K562 (cell line): ENCODE results near the gene ADGRG1. TPM values are rescaled to one million over a fixed set of nuclear protein-coding genes. Genes with fewer than 3 reads are reported as not detected.

Source experiments
- ATAC-seq: fragments of 200-7000 bp; cut with Tn5 transposase; 3 replicates; pipeline ENCODE4 v1.9.1; 2020; ENCODE audit warnings: moderate library complexity
- BruUV-seq: library from RNA; stranded (reverse); fragments of 400-500 nt; replicated peaks from 2 replicates; lab custom pipeline; 2021; lab: Mats Ljungman, UMichigan
- CTCF ChIA-PET: fragments of 300-600 bp; formaldehyde crosslinking; extraction: SDS; loops from one replicate; lab custom pipeline; 2021; ENCODE audit warnings: low intra/inter-chr PET ratio; lab: Yijun Ruan, JAX
- POLR2A ChIA-PET: fragments of 300-600, 350-650 bp; sonication (Branson Sonifier 250); formaldehyde crosslinking; extraction: SDS; loops from one replicate; lab custom pipeline; 2021; ENCODE audit warnings: antibody characterized with exemption, inconsistent platforms; lab: Yijun Ruan, JAX
- DNase-seq, 4 experiments: peaks; one replicate each; pipeline versions ENCODE4 v3.0.0 to v3.0.0-alpha.2; 2011 to 2018; ENCODE audit warnings: low spot score in 3 of 4, mixed read lengths in 3 of 4; ENCODE audit errors: extremely low read depth in 1 of 4
- FAIRE-seq: peaks from 2 replicates; lab custom pipeline; 2011; peaks lifted over from hg19 to GRCh38; lab: Jason Lieb, UNC
- H2AFZ ChIP-seq: 2 replicates; pipeline ENCODE4 v1.6.0; 2011; ENCODE audit warnings: low read depth, low read length, control low read depth, inconsistent platforms
- H3K27ac ChIP-seq: fragments of 200-600 bp; 3 replicates; pipeline ENCODE4 v1.8.0; 2011; ENCODE audit warnings: low read depth, mild to moderate bottlenecking, control low read depth, inconsistent platforms, low read length, moderate library complexity, mixed read lengths; ENCODE audit errors: extremely low read depth
- H3K27me3 ChIP-seq, 2 experiments: fragments of 300-600 bp in 1 of 2; 2 replicates in 1 of 2; 3 replicates in 1 of 2; pipeline versions ENCODE4 v1.6.0 to v1.8.0; 2011; ENCODE audit warnings: inconsistent platforms in 2 of 2, low read length in 2 of 2, mild to moderate bottlenecking in 1 of 2, mixed read lengths in 1 of 2, moderate library complexity in 1 of 2; ENCODE audit not compliant: control insufficient read depth in 2 of 2, insufficient read depth in 2 of 2
- H3K36me3 ChIP-seq: fragments of 300-600 bp; 3 replicates; pipeline ENCODE4 v1.8.0; 2011; ENCODE audit warnings: mild to moderate bottlenecking, low read length, inconsistent platforms; ENCODE audit not compliant: control insufficient read depth, insufficient read depth
- H3K4me1 ChIP-seq, 2 experiments: fragments of 200-600 bp in 1 of 2; replicated peaks in 1 of 2; 2 replicates in 1 of 2; 3 replicates in 1 of 2; pipeline versions ENCODE4 v1.5.1 to v1.8.0; 2011; ENCODE audit warnings: inconsistent platforms in 2 of 2, low read length in 2 of 2, mild to moderate bottlenecking in 1 of 2, mixed read lengths in 1 of 2, moderate library complexity in 1 of 2; ENCODE audit not compliant: control insufficient read depth in 2 of 2, insufficient read depth in 2 of 2
- H3K4me2 ChIP-seq: 2 replicates; pipeline ENCODE4 v1.6.1; 2011; ENCODE audit warnings: low read length, control low read depth, inconsistent platforms, mixed read lengths; ENCODE audit not compliant: insufficient read depth
- H3K4me3 ChIP-seq: fragments of 200-600 bp; sonication (generic), shearing (Covaris generic); 2 replicates; pipeline ENCODE4 v1.5.1; 2016; ENCODE audit warnings: control low read depth, inconsistent platforms
- H3K79me2 ChIP-seq: fragments of 200-600 bp; 3 replicates; pipeline ENCODE4 v1.8.0; 2011; ENCODE audit warnings: low read length, inconsistent platforms; ENCODE audit not compliant: control insufficient read depth, insufficient read depth
- H3K9ac ChIP-seq, 2 experiments: 2 replicates each; pipeline versions ENCODE4 v1.6.0 to v1.6.1; 2011; ENCODE audit warnings: low read depth in 2 of 2, low read length in 2 of 2, control low read depth in 1 of 2, inconsistent platforms in 1 of 2, mild to moderate bottlenecking in 1 of 2, mixed read lengths in 1 of 2; ENCODE audit not compliant: insufficient read depth in 1 of 2
- H3K9me1 ChIP-seq: one replicate; pipeline ENCODE4 v1.6.0; 2011; ENCODE audit warnings: inconsistent platforms, mild to moderate bottlenecking, low read length, moderate library complexity; ENCODE audit not compliant: control insufficient read depth, insufficient read depth
- H3K9me3 ChIP-seq: replicated peaks from 2 replicates; pipeline ENCODE4 v1.5.1; 2011; ENCODE audit warnings: low read depth, low read length, inconsistent platforms; ENCODE audit not compliant: control insufficient read depth, insufficient read depth
- H4K20me1 ChIP-seq: replicated peaks from 2 replicates; pipeline ENCODE4 v1.6.1; 2011; ENCODE audit warnings: low read length, inconsistent platforms, mixed read lengths; ENCODE audit not compliant: control insufficient read depth, insufficient read depth
- CCAR2 ChIP-seq: fragments of 200-400 bp; formaldehyde crosslinking; IDR thresholded peaks from 2 replicates; pipeline ENCODE4 v1.6.1; 2017; ENCODE audit warnings: mild to moderate bottlenecking, low read depth, low read length
- EP300 ChIP-seq: IDR thresholded peaks from 2 replicates; pipeline ENCODE4 v1.6.1; 2012; ENCODE audit warnings: low read length, improper control_type of control experiment
- GABPB1 ChIP-seq: sonication (generic); formaldehyde crosslinking; IDR thresholded peaks from 2 replicates; pipeline ENCODE4 v1.8.0; 2022; ENCODE audit warnings: mild to moderate bottlenecking, missing genetic modification reagents
- HEY1 ChIP-seq: fragments of 250-450 bp; sonication (Bioruptor Pico); IDR thresholded peaks from 2 replicates; pipeline ENCODE4 v1.5.0; 2020; ENCODE audit warnings: mild to moderate bottlenecking, moderate library complexity, borderline replicate concordance
- JUND ChIP-seq, 2 experiments: IDR thresholded peaks; 2 replicates in 1 of 2; 3 replicates in 1 of 2; pipeline ENCODE4 v1.6.1; 2011; ENCODE audit warnings: borderline replicate concordance in 2 of 2, low read depth in 2 of 2, low read length in 2 of 2, improper control_type of control experiment in 1 of 2, missing biosample characterization in 1 of 2, missing genetic modification characterization in 1 of 2, missing genetic modification reagents in 1 of 2
- KAT2B ChIP-seq: IDR thresholded peaks from one replicate; pipeline ENCODE4 v1.6.1; 2012; ENCODE audit warnings: low read depth, mild to moderate bottlenecking, control low read depth, inconsistent platforms, low read length, moderate library complexity
- WGBS: fragments of 100-300 bp; shearing (Covaris generic); methylation state at CpG from one replicate; pipeline ENCODE4 v1.1.6; 2016; ENCODE audit warnings: low coverage, mixed read lengths; ENCODE audit not compliant: insufficient coverage; ENCODE audit errors: missing lambda C conversion rate; 5-methylcytosine and 5-hydroxymethylcytosine counted together
- in situ Hi-C: fragments of 300-500 bp; cut with MboI; formaldehyde crosslinking; loops from 4 replicates; pipeline ENCODE4 v1.15.0; 2018; ENCODE audit warnings: inconsistent platforms, mixed read lengths
- intact Hi-C: fragments of 100-400 bp; cut with micrococcal nuclease; formaldehyde crosslinking; loops from 2 replicates; pipeline ENCODE4 v1.14.2; 2022
- polyA plus RNA-seq, 8 experiments: library from polyadenylated mRNA; depleted of rRNA in 4 of 8; stranded (reverse) in 5 of 8; unstranded in 3 of 8; fragments of >200 nt; fragmentation: Nextera tagmentation in 2 of 8; fragmentation: Illumina TruSeq in 1 of 8; extraction: Ambion mirVana in 2 of 8; extraction: Trizol in 1 of 8; gene quantifications; 2 replicates each; pipeline versions ENCODE4 v1.2.1 to v1.2.3, GENCODE V29; 2011 to 2014; ENCODE audit warnings: inconsistent platforms in 1 of 8, missing spikeins in 1 of 8
- total RNA-seq, 7 experiments: library from RNA; depleted of rRNA in 6 of 7; stranded (reverse); fragments of >200 nt in 6 of 7; fragmentation: Illumina TruSeq in 2 of 7; extraction: Trizol in 2 of 7; gene quantifications; 2 replicates each; pipeline versions ENCODE4 v1.2.1 to v1.2.3, GENCODE V29; 2011 to 2021; ENCODE audit warnings: low replicate concordance in 1 of 7
- TF ChIP-seq, protein P1 (sequence below): sonication (generic); formaldehyde crosslinking; IDR thresholded peaks from 2 replicates; pipeline ENCODE4 v1.8.1; 2022; ENCODE audit warnings: missing genetic modification reagents
- TF ChIP-seq, protein P2 (sequence below), 2 experiments: IDR thresholded peaks in 1 of 2; conservative IDR thresholded peaks in 1 of 2; 2 replicates each; pipeline ENCODE4 v1.6.1; 2016; ENCODE audit warnings: low read depth in 2 of 2, mild to moderate bottlenecking in 1 of 2, missing compliant biosample characterization in 1 of 2, missing genetic modification characterization in 1 of 2, moderate library complexity in 1 of 2
- TF ChIP-seq, protein P3 (sequence below): sonication (generic); formaldehyde crosslinking; IDR thresholded peaks from 2 replicates; pipeline ENCODE4 v1.8.0; 2023; ENCODE audit warnings: mild to moderate bottlenecking, missing genetic modification reagents
- TF ChIP-seq, protein P4 (sequence below): fragments of 250-450 bp; sonication (Bioruptor Pico); IDR thresholded peaks from 2 replicates; pipeline ENCODE4 v1.5.0; 2020; ENCODE audit warnings: mild to moderate bottlenecking, borderline replicate concordance

Gene ADGRG1
- total and polyA plus RNA-seq, 9 of the 15 experiments (the other 6 are each of a cell fraction or from before 2014, with no cell fraction given), result 0.04 to 0.31 (median 0.16) TPM; not detected in 6

DNA sequence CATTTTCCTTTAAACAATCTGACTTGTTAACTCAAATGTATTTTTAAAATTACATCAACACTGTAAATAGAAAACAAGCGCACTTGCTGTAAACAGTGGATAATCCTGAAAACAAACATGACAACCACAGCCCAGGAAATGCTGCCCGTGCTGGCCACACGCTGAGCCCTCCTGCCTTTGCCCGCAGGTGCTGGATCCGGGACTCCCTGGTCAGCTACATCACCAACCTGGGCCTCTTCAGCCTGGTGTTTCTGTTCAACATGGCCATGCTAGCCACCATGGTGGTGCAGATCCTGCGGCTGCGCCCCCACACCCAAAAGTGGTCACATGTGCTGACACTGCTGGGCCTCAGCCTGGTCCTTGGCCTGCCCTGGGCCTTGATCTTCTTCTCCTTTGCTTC lies 33.1 kb downstream of the ADGRG1 start:
- Histone ChIP-seq H3K4me2 (no peak overlapping the region), H3K4me1 (peaks cover 0 to 14% of the 10 kb centered on the region in 2 experiments; a peak in 1 of 5 replicates), H3K79me2 (no peaks in the 10 kb centered on the region), H3K9ac (peak overlapping the region in 1 of 2 experiments; percentile 62; a peak in 1 of 4 replicates), H2AFZ (no peak overlapping the region), H4K20me1 (no peaks in the 10 kb centered on the region), H3K27ac (no peak overlapping the region), H3K4me3 (no peak overlapping the region), H3K36me3 (no peaks in the 10 kb centered on the region), H3K9me1 (no peaks in the 10 kb centered on the region), H3K27me3 (0 out of 5 replicates have a peak, but pooled peaks cover 0 to 5% of the 10 kb centered on the region in 2 experiments), H3K9me3 (no peaks in the 10 kb centered on the region)
- DNase-seq, result no peak
- ChIA-PET CTCF (interaction anchor here (2.0 to 2.3 kb wide), 2 partner anchors 59 to 75 kb away, joined by 9 to 13 read pairs; no protein-coding TSS in a partner anchor), POLR2A (interaction anchor here (0.7 to 1.5 kb wide), 2 partner anchors 9 to 19 kb away, joined by 3 to 4 read pairs; no protein-coding TSS in a partner anchor)
- BruUV-seq, result no TSS peak
- ATAC-seq, result no peak
- in situ Hi-C loops, result no loop called here
- 64% methylated on average over 7 of the region's 7 CpGs for WGBS
- no peak for FAIRE-seq
- intact Hi-C loops, result loop anchor here (2.0 to 10.0 kb wide), 2 partner anchors 59 to 233 kb away; no protein-coding TSS in a partner anchor
- TF ChIP-seq JUND (IDR thresholded peaks at IDR 0.05; ENCODE audit: borderline replicate concordance, low read depth, low read length), result no peak
- no peak for TF ChIP-seq JUND (tag; IDR thresholded peaks at IDR 0.05; ENCODE audit: borderline replicate concordance, low read depth, low read length)
- no peak for TF ChIP-seq EP300
- TF ChIP-seq, protein P1, sequence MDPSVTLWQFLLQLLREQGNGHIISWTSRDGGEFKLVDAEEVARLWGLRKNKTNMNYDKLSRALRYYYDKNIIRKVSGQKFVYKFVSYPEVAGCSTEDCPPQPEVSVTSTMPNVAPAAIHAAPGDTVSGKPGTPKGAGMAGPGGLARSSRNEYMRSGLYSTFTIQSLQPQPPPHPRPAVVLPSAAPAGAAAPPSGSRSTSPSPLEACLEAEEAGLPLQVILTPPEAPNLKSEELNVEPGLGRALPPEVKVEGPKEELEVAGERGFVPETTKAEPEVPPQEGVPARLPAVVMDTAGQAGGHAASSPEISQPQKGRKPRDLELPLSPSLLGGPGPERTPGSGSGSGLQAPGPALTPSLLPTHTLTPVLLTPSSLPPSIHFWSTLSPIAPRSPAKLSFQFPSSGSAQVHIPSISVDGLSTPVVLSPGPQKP (CRISPR knock-in tag), result no peak
- TF ChIP-seq, protein P2, sequence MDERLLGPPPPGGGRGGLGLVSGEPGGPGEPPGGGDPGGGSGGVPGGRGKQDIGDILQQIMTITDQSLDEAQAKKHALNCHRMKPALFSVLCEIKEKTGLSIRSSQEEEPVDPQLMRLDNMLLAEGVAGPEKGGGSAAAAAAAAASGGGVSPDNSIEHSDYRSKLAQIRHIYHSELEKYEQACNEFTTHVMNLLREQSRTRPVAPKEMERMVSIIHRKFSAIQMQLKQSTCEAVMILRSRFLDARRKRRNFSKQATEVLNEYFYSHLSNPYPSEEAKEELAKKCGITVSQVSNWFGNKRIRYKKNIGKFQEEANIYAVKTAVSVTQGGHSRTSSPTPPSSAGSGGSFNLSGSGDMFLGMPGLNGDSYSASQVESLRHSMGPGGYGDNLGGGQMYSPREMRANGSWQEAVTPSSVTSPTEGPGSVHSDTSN (CRISPR knock-in tag; IDR thresholded peaks at IDR 0.05; ENCODE audit: low read depth), result no peak
- TF ChIP-seq, protein P2 (tag; conservative IDR thresholded peaks at IDR 0.05; ENCODE audit: low read depth), result no peak
- no peak for TF ChIP-seq CCAR2
- no peak for TF ChIP-seq HEY1
- TF ChIP-seq, protein P3, sequence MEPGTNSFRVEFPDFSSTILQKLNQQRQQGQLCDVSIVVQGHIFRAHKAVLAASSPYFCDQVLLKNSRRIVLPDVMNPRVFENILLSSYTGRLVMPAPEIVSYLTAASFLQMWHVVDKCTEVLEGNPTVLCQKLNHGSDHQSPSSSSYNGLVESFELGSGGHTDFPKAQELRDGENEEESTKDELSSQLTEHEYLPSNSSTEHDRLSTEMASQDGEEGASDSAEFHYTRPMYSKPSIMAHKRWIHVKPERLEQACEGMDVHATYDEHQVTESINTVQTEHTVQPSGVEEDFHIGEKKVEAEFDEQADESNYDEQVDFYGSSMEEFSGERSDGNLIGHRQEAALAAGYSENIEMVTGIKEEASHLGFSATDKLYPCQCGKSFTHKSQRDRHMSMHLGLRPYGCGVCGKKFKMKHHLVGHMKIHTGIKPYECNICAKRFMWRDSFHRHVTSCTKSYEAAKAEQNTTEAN (CRISPR knock-in tag), result no peak
- no peak for TF ChIP-seq KAT2B
- TF ChIP-seq, protein P4, sequence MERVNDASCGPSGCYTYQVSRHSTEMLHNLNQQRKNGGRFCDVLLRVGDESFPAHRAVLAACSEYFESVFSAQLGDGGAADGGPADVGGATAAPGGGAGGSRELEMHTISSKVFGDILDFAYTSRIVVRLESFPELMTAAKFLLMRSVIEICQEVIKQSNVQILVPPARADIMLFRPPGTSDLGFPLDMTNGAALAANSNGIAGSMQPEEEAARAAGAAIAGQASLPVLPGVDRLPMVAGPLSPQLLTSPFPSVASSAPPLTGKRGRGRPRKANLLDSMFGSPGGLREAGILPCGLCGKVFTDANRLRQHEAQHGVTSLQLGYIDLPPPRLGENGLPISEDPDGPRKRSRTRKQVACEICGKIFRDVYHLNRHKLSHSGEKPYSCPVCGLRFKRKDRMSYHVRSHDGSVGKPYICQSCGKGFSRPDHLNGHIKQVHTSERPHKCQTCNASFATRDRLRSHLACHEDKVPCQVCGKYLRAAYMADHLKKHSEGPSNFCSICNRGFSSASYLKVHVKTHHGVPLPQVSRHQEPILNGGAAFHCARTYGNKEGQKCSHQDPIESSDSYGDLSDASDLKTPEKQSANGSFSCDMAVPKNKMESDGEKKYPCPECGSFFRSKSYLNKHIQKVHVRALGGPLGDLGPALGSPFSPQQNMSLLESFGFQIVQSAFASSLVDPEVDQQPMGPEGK (CRISPR knock-in tag), result no peak
- no peak for TF ChIP-seq GABPB1 (CRISPR knock-in tag)
